Measurements from ENCODE around the gene R3HCC1L. TPM values are rescaled to one million over a fixed set of nuclear protein-coding genes. Genes with fewer than 3 reads are reported as not detected.

R3HCC1L gene
- total RNA-seq, 2 donors from 2014 or later, result 9.9 to 10.9 TPM

- Histone ChIP-seq H3K4me1 (no peaks in the 10 kb centered on the region), H3K36me3 (replicated peaks in 1 of 2; ENCODE audit: insufficient read depth in 1 of 2, low read depth in 2 of 2) (peaks cover 0 to 6% of the 10 kb centered on the region in 2 donors), H3K27me3 (no peaks in the 10 kb centered on the region), H3K4me3 (no peak overlapping the region), H3K9me3 (no peaks in the 10 kb centered on the region), H3K27ac (peak overlapping the region in 1 of 4 donors; percentile 21)
- DNase-seq, result no peak
- no peak for ATAC-seq
- WGBS, 2 donors, result 91 to 92% methylated on average over 4 of the region's 4 CpGs
- no peak for TF ChIP-seq CTCF (IDR thresholded peaks at IDR 0.05)
- TF ChIP-seq POLR2A (IDR thresholded peaks at IDR 0.05), result no peak
- intact Hi-C loops (cut with DNase I), result no loop called here
These were observed 113.6 kb downstream of the R3HCC1L start for GRCh38 chr10:98248018-98248417.

- intact Hi-C loops (cut with DNase I), result no loop called here
- peaks cover 0 to 2% of the 10 kb centered on the region in 2 donors for H3K36me3 ChIP-seq (replicated peaks in 1 of 2; ENCODE audit: insufficient read depth in 1 of 2, low read depth in 2 of 2)
- TF ChIP-seq CTCF (IDR thresholded peaks at IDR 0.05) (no peak), POLR2A (IDR thresholded peaks at IDR 0.05) (no peak)
- DNase-seq, result no peak
- H3K9me3 ChIP-seq, result no peaks in the 10 kb centered on the region
- no peaks in the 10 kb centered on the region for H3K4me1 ChIP-seq
- WGBS, 2 donors, result 80 to 90% methylated on average over 3 of the region's 3 CpGs
- ATAC-seq, result no peak
- no peak overlapping the region for H3K4me3 ChIP-seq
- H3K27ac ChIP-seq, result no peak overlapping the region
- H3K27me3 ChIP-seq, result no peaks in the 10 kb centered on the region
These were observed 114.7 kb downstream of the R3HCC1L start for GRCh38 chr10:98249134-98249533.

GRCh38 chr10:98251399-98251798, 116.9 kb downstream of the R3HCC1L start:
- Histone ChIP-seq H3K4me1 (no peaks in the 10 kb centered on the region), H3K27ac (no peak overlapping the region), H3K4me3 (no peak overlapping the region), H3K36me3 (replicated peaks in 1 of 2; ENCODE audit: insufficient read depth in 1 of 2, low read depth in 2 of 2) (no peaks in the 10 kb centered on the region), H3K27me3 (no peaks in the 10 kb centered on the region), H3K9me3 (no peaks in the 10 kb centered on the region)
- DNase-seq (no peak), ATAC-seq (no peak)
- intact Hi-C loops (cut with DNase I), result no loop called here
- 79 to 84% methylated on average over 8 of the region's 8 CpGs for WGBS, 2 donors
- TF ChIP-seq POLR2A (IDR thresholded peaks at IDR 0.05), result no peak
- TF ChIP-seq CTCF (IDR thresholded peaks at IDR 0.05), result no peak

- H3K9me3 ChIP-seq, result no peaks in the 10 kb centered on the region
- ATAC-seq, result no peak
- H3K27ac ChIP-seq, result no peak overlapping the region
- 83 to 93% methylated on average over 5 to 7 of the region's 7 CpGs for WGBS, 2 donors
- no peaks in the 10 kb centered on the region for H3K36me3 ChIP-seq (replicated peaks in 1 of 2; ENCODE audit: insufficient read depth in 1 of 2, low read depth in 2 of 2)
- no peaks in the 10 kb centered on the region for H3K27me3 ChIP-seq
- intact Hi-C loops (cut with DNase I), result no loop called here
- DNase-seq, result no peak
- no peak overlapping the region for H3K4me3 ChIP-seq
- TF ChIP-seq POLR2A (IDR thresholded peaks at IDR 0.05) (no peak), CTCF (IDR thresholded peaks at IDR 0.05) (no peak)
- no peaks in the 10 kb centered on the region for H3K4me1 ChIP-seq
These were observed 118.0 kb downstream of the R3HCC1L start for GRCh38 chr10:98252464-98252863.

GRCh38 chr10:98253499-98253898, 119.0 kb downstream of the R3HCC1L start:
- H3K27ac ChIP-seq, result no peak overlapping the region
- intact Hi-C loops (cut with DNase I), result no loop called here

More at GRCh38 chr10:98253499-98253898, 119.0 kb downstream of the R3HCC1L start:
- 75 to 94% methylated on average over 12 to 17 of the region's 17 CpGs for WGBS, 2 donors
- Histone ChIP-seq H3K9me3 (no peaks in the 10 kb centered on the region), H3K4me1 (no peaks in the 10 kb centered on the region), H3K4me3 (no peak overlapping the region), H3K36me3 (replicated peaks in 1 of 2; ENCODE audit: insufficient read depth in 1 of 2, low read depth in 2 of 2) (no peaks in the 10 kb centered on the region), H3K27me3 (no peaks in the 10 kb centered on the region)
- no peak for DNase-seq
- TF ChIP-seq CTCF (IDR thresholded peaks at IDR 0.05) (no peak), POLR2A (IDR thresholded peaks at IDR 0.05) (no peak)
- ATAC-seq, result no peak

Data from body of pancreas (tissue), 4 donors.